ENCODE measurements around the gene TEK. TPM values are rescaled to one million over a fixed set of nuclear protein-coding genes. Genes with fewer than 3 reads are reported as not detected.

Gene TEK
- total RNA-seq, 1 donor from 2014 or later: 1.6 TPM

DNA sequence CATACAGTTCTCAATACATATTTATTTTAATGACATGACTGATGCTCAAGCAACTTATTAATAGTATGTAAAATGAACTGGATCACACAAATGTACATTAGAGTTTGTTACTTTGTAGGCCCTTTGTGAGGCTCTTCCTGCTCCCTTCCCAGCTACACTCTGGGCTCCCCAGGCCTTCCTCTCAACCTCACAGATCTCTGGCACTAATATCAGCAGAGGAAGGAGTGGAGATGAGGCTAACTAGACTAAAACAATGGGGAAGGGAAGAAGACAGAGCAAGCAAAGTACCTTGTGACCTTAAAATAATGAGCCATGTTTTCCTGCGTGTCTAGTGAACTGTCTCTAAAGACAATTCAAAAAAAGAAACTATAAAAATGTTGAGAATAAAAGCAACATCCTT, 30.3 kb upstream of the TEK start:
- Mint-ChIP-seq H3K4me1 (ENCODE audit: unreplicated experiment) (no peaks in the 10 kb centered on the region), H3K27ac (ENCODE audit: unreplicated experiment) (no peak overlapping the region), H3K36me3 (ENCODE audit: unreplicated experiment) (peaks cover 12% of the 10 kb centered on the region), H3K27me3 (ENCODE audit: unreplicated experiment) (no peaks in the 10 kb centered on the region), H3K9me3 (ENCODE audit: unreplicated experiment) (peaks cover 6% of the 10 kb centered on the region), H3K4me3 (ENCODE audit: unreplicated experiment) (no peak overlapping the region)
- DNase-seq (ENCODE audit: extremely low spot score, unreplicated experiment): no peak
- TF ChIP-seq, protein P1, sequence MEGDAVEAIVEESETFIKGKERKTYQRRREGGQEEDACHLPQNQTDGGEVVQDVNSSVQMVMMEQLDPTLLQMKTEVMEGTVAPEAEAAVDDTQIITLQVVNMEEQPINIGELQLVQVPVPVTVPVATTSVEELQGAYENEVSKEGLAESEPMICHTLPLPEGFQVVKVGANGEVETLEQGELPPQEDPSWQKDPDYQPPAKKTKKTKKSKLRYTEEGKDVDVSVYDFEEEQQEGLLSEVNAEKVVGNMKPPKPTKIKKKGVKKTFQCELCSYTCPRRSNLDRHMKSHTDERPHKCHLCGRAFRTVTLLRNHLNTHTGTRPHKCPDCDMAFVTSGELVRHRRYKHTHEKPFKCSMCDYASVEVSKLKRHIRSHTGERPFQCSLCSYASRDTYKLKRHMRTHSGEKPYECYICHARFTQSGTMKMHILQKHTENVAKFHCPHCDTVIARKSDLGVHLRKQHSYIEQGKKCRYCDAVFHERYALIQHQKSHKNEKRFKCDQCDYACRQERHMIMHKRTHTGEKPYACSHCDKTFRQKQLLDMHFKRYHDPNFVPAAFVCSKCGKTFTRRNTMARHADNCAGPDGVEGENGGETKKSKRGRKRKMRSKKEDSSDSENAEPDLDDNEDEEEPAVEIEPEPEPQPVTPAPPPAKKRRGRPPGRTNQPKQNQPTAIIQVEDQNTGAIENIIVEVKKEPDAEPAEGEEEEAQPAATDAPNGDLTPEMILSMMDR (IDR thresholded peaks at IDR 0.05): no peak

DNA sequence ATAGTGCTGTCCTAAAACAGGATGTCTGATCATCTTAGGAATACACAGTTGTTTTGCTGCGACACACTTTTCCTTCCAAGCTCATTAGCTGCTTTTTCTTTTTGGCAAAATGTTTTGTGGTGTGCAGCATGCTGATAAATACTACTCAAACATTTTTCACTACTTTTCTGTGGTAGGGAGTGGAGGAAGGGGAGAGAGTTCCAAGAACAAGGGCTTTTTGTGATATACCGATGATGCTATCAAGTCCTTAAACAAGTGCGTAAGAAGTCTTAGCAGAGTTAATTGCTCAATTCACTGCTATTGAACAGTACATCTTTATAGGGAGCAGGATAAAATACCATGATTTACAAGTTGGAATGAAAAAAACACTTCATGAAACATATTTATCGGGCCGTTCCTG, 23.6 kb upstream of the TEK start:
- Mint-ChIP-seq H3K36me3 (ENCODE audit: unreplicated experiment) (peaks cover 2% of the 10 kb centered on the region), H3K9me3 (ENCODE audit: unreplicated experiment) (no peaks in the 10 kb centered on the region), H3K27me3 (ENCODE audit: unreplicated experiment) (no peaks in the 10 kb centered on the region), H3K4me1 (ENCODE audit: unreplicated experiment) (peaks cover 48% of the 10 kb centered on the region), H3K4me3 (ENCODE audit: unreplicated experiment) (no peak overlapping the region), H3K27ac (ENCODE audit: unreplicated experiment) (peak overlapping the region; percentile 27)
- no peak for DNase-seq (ENCODE audit: extremely low spot score, unreplicated experiment)
- TF ChIP-seq, protein P1 (IDR thresholded peaks at IDR 0.05): no peak

DNA sequence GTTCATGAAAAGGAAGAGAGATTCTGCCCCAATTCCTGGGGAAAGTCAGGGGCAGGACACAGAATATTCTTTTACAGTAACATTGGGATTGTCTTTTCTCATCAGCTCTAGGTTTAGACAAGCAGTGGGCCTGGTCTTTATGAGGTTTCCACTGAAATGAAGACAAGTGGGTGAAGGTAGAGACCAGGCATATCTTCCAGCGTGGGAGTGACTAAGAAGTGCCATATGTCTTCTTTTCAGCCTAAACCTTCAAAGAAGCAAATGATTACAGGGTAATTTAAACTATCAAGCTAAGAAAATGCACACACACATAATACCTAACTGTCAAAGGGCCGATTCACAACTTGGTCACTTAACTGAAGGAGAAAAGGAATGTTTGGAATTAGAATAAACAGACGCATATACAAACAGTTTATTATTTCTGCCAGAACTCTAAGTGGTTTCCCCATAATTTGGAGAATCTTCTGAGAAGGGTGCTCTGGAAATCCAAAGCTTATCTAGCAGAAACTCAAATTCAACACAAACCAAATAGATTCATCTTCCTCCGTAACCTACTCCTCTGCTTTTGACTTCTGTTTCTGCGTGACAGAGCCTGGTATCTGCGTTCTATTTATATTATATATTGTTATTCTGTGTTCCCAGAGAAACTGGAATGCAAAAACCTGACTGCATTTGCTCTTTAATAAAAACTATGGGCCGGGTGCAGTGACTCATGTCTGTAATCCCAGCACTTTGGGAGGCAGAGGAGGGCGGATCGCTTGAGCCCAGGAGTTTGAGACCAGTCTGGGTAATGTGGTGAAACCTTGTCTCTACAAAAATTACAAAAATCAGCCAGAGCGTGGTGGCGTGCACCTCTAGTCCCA, 22.0 kb upstream of the TEK start:
- Mint-ChIP-seq H3K27me3 (ENCODE audit: unreplicated experiment) (no peaks in the 10 kb centered on the region), H3K4me3 (ENCODE audit: unreplicated experiment) (peak overlapping the region; percentile 42), H3K36me3 (ENCODE audit: unreplicated experiment) (no peaks in the 10 kb centered on the region), H3K4me1 (ENCODE audit: unreplicated experiment) (peaks cover 55% of the 10 kb centered on the region), H3K27ac (ENCODE audit: unreplicated experiment) (peak overlapping the region; percentile 93), H3K9me3 (ENCODE audit: unreplicated experiment) (no peaks in the 10 kb centered on the region)
- TF ChIP-seq, protein P1 (IDR thresholded peaks at IDR 0.05): no peak
- DNase-seq (ENCODE audit: extremely low spot score, unreplicated experiment): no peak

DNA sequence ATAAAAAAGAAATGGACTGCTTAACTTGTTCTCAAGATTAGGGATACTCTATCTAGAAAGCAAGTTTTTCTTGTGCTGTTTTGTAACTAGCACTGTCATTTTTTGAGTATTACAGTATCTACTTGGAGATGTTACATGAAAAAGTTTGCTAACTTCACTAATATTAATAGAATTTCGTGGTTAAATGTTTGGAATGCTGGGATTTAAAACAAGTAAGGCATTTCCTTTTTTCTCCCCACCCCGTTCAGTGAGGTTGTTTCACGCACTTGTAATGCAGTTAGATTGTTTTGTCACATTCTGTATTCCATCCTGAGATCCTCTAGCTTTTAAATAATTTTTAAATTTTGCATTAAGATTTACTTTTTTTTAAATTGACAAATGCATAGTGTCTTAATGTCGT, 20.0 kb upstream of the TEK start:
- H3K27ac Mint-ChIP-seq (ENCODE audit: unreplicated experiment): peak overlapping the region; percentile 93
- no peak overlapping the region for H3K4me3 Mint-ChIP-seq (ENCODE audit: unreplicated experiment)
- H3K27me3 Mint-ChIP-seq (ENCODE audit: unreplicated experiment): no peaks in the 10 kb centered on the region
- peaks cover 64% of the 10 kb centered on the region for H3K4me1 Mint-ChIP-seq (ENCODE audit: unreplicated experiment)
- DNase-seq (ENCODE audit: extremely low spot score, unreplicated experiment): no peak
- no peaks in the 10 kb centered on the region for H3K9me3 Mint-ChIP-seq (ENCODE audit: unreplicated experiment)
- no peaks in the 10 kb centered on the region for H3K36me3 Mint-ChIP-seq (ENCODE audit: unreplicated experiment)
- TF ChIP-seq, protein P1 (IDR thresholded peaks at IDR 0.05): no peak

DNA sequence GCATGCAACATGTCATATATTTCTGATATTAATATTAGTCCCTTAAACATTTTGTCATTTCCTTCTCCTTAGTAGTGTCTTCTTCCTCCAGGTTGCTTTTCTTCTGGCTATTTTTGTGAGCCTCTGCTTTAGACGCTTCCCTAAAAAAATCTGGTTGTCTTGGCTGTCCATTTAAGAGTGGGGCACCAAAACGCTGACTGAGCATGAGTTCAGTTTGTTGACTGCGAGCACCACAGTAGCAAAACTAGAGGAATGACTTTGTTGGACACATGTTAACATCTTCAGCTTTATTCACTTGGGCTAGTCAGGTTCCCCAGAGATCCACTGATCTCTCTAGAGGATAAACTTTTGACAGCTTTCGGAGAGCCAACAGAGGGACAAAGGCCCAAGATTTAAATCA, 19.3 kb upstream of the TEK start:
- Mint-ChIP-seq H3K36me3 (ENCODE audit: unreplicated experiment) (no peaks in the 10 kb centered on the region), H3K9me3 (ENCODE audit: unreplicated experiment) (no peaks in the 10 kb centered on the region), H3K4me1 (ENCODE audit: unreplicated experiment) (peaks cover 71% of the 10 kb centered on the region), H3K27me3 (ENCODE audit: unreplicated experiment) (no peaks in the 10 kb centered on the region), H3K4me3 (ENCODE audit: unreplicated experiment) (no peak overlapping the region), H3K27ac (ENCODE audit: unreplicated experiment) (peak overlapping the region; percentile 93)
- no peak for DNase-seq (ENCODE audit: extremely low spot score, unreplicated experiment)
- TF ChIP-seq, protein P1 (IDR thresholded peaks at IDR 0.05): no peak
